ENCODE data around the gene ARHGAP12. TPM values are rescaled to one million over a fixed set of nuclear protein-coding genes. Genes with fewer than 3 reads are reported as not detected.

The ARHGAP12 gene
- total RNA-seq, 6 experiments from 2014 or later = 16.0 to 18.9 (median 17.9) TPM

GRCh38 chr10:31867646-31868045 lies 61.0 kb downstream of the ARHGAP12 start:
- peaks cover 53% of the 10 kb centered on the region for H3K4me1 Mint-ChIP-seq (ENCODE audit: low read depth)
- no peaks in the 10 kb centered on the region for H3K9me3 Mint-ChIP-seq
- H3K27me3 Mint-ChIP-seq (ENCODE audit: insufficient read depth) = no peaks in the 10 kb centered on the region
- no peak overlapping the region for H3K4me3 Mint-ChIP-seq
- no peaks in the 10 kb centered on the region; the same call in 1 of the 2 replicates for H3K36me3 Mint-ChIP-seq (ENCODE audit: low read depth)
- peak overlapping the region; percentile 10; the same call in 1 of the 2 replicates for H3K27ac Mint-ChIP-seq
- peak; percentile 24 for DNase-seq
- TF ChIP-seq CTCF (IDR thresholded peaks at IDR 0.05) = no peak

- no peak for TF ChIP-seq CTCF (IDR thresholded peaks at IDR 0.05)
- peaks cover 61% of the 10 kb centered on the region for H3K4me1 Mint-ChIP-seq (ENCODE audit: low read depth)
- DNase-seq = no peak
- no peaks in the 10 kb centered on the region for H3K9me3 Mint-ChIP-seq
- H3K4me3 Mint-ChIP-seq = no peak overlapping the region
- H3K27me3 Mint-ChIP-seq (ENCODE audit: insufficient read depth) = no peaks in the 10 kb centered on the region
- H3K36me3 Mint-ChIP-seq (ENCODE audit: low read depth) = no peaks in the 10 kb centered on the region; the same call in 1 of the 2 replicates
- H3K27ac Mint-ChIP-seq = 0 out of 2 replicates have a peak overlapping the region, but pooled peaks have one; percentile 0
These were observed 62.4 kb downstream of the ARHGAP12 start for GRCh38 chr10:31866118-31866670.

GRCh38 chr10:31864834-31865518 lies 63.7 kb downstream of the ARHGAP12 start:
- no peaks in the 10 kb centered on the region for H3K9me3 Mint-ChIP-seq
- peaks cover 61% of the 10 kb centered on the region for H3K4me1 Mint-ChIP-seq (ENCODE audit: low read depth)
- TF ChIP-seq CTCF (IDR thresholded peaks at IDR 0.05) = no peak
- H3K36me3 Mint-ChIP-seq (ENCODE audit: low read depth) = no peaks in the 10 kb centered on the region; the same call in 1 of the 2 replicates
- H3K4me3 Mint-ChIP-seq = peak overlapping the region; percentile 76
- no peaks in the 10 kb centered on the region for H3K27me3 Mint-ChIP-seq (ENCODE audit: insufficient read depth)
- DNase-seq = peak; percentile 15
- H3K27ac Mint-ChIP-seq = peak overlapping the region; percentile 73

GRCh38 chr10:31855033-31855432 lies 73.6 kb downstream of the ARHGAP12 start:
- no peaks in the 10 kb centered on the region for H3K4me1 Mint-ChIP-seq (ENCODE audit: low read depth)
- H3K4me3 Mint-ChIP-seq = no peak overlapping the region
- no peak overlapping the region for H3K27ac Mint-ChIP-seq
- no peak for DNase-seq
- peaks cover 9% of the 10 kb centered on the region for H3K36me3 Mint-ChIP-seq (ENCODE audit: low read depth)
- TF ChIP-seq CTCF (IDR thresholded peaks at IDR 0.05) = no peak
- no peaks in the 10 kb centered on the region for H3K9me3 Mint-ChIP-seq
- H3K27me3 Mint-ChIP-seq (ENCODE audit: insufficient read depth) = no peaks in the 10 kb centered on the region; the same call in none of the 2 replicates

GRCh38 chr10:31853629-31854028 lies 75.0 kb downstream of the ARHGAP12 start:
- no peak for TF ChIP-seq CTCF (IDR thresholded peaks at IDR 0.05)
- Mint-ChIP-seq H3K36me3 (ENCODE audit: low read depth) (peaks cover 3% of the 10 kb centered on the region), H3K27me3 (ENCODE audit: insufficient read depth) (no peaks in the 10 kb centered on the region; the same call in none of the 2 replicates), H3K27ac (no peak overlapping the region), H3K9me3 (no peaks in the 10 kb centered on the region), H3K4me1 (ENCODE audit: low read depth) (no peaks in the 10 kb centered on the region), H3K4me3 (no peak overlapping the region)
- no peak for DNase-seq
